GM12878 (cell line): Measurements from ENCODE around the gene WIPF1. TPM values are rescaled to one million over a fixed set of nuclear protein-coding genes. Genes with fewer than 3 reads are reported as not detected.

Experiments used
- ATAC-seq: fragments of 200-7000 bp; cut with Tn5 transposase; 3 replicates; pipeline ENCODE4 v1.9.1; 2020; ENCODE audit warnings: mild to moderate bottlenecking, moderate library complexity
- BruUV-seq: library from RNA; stranded (reverse); fragments of 400-500 nt; replicated peaks from 2 replicates; lab custom pipeline; 2021; lab: Mats Ljungman, UMichigan
- CTCF ChIA-PET: fragments of 300-600 bp; sonication (Branson Sonifier 250); formaldehyde crosslinking; extraction: SDS; loops from one replicate; lab custom pipeline; 2021; ENCODE audit warnings: inconsistent platforms; lab: Yijun Ruan, JAX
- POLR2A ChIA-PET: fragments of 350-600 bp; formaldehyde crosslinking; extraction: SDS; loops from one replicate; lab custom pipeline; 2021; ENCODE audit warnings: inconsistent platforms; lab: Charles Lee
- RAD21 ChIA-PET: fragments of 300-600 bp; sonication (Branson Sonifier 250); formaldehyde crosslinking; loops from one replicate; lab custom pipeline; 2023; ENCODE audit warnings: antibody characterized with exemption; ENCODE audit not compliant: unreplicated experiment; lab: Charles Lee
- SMC1A ChIA-PET: fragments of 300-600 bp; sonication (Branson Sonifier 250); formaldehyde crosslinking; loops from one replicate; lab custom pipeline; 2023; ENCODE audit not compliant: unreplicated experiment, uncharacterized antibody; lab: Charles Lee
- DNase-seq: peaks from one replicate; pipeline ENCODE4 v3.0.0-alpha.2; 2011; ENCODE audit warnings: low read depth, low spot score
- FAIRE-seq: peaks from 3 replicates; lab custom pipeline; 2011; peaks lifted over from hg19 to GRCh38; lab: Jason Lieb, UNC
- H2AFZ ChIP-seq: 2 replicates; pipeline ENCODE4 v1.6.0; 2011; ENCODE audit warnings: low read depth, low read length, control low read depth; ENCODE audit not compliant: control insufficient read depth
- H3K27ac ChIP-seq: 2 replicates; pipeline ENCODE4 v1.5.1; 2011; ENCODE audit warnings: control low read depth; ENCODE audit not compliant: control insufficient read depth, insufficient read depth
- H3K27me3 ChIP-seq, 2 experiments: replicated peaks in 1 of 2; 2 replicates each; pipeline versions ENCODE4 v1.6.0 to v1.6.1; 2011; ENCODE audit warnings: low read length in 1 of 2; ENCODE audit not compliant: control insufficient read depth in 2 of 2, insufficient read depth in 2 of 2
- H3K36me3 ChIP-seq, 2 experiments: 2 replicates each; pipeline ENCODE4 v1.5.1; 2011; ENCODE audit warnings: low read length in 1 of 2; ENCODE audit not compliant: control insufficient read depth in 2 of 2, insufficient read depth in 2 of 2
- H3K4me1 ChIP-seq: 2 replicates; pipeline ENCODE4 v1.6.1; 2011; ENCODE audit warnings: mild to moderate bottlenecking, low read length, moderate library complexity, mixed read lengths; ENCODE audit not compliant: control insufficient read depth, insufficient read depth
- H3K4me2 ChIP-seq: 2 replicates; pipeline ENCODE4 v1.6.0; 2011; ENCODE audit warnings: control low read depth; ENCODE audit not compliant: control insufficient read depth, insufficient read depth
- H3K4me3 ChIP-seq: fragments of 200-600 bp; sonication (generic); 2 replicates; pipeline ENCODE4 v1.5.1; 2016
- H3K79me2 ChIP-seq: 2 replicates; pipeline ENCODE4 v1.6.0; 2011; ENCODE audit warnings: low read length; ENCODE audit not compliant: control insufficient read depth, insufficient read depth
- H3K9ac ChIP-seq: 2 replicates; pipeline ENCODE4 v1.8.0; 2011; ENCODE audit warnings: low read length, control low read depth, mixed read lengths; ENCODE audit not compliant: control insufficient read depth, insufficient read depth
- H3K9me3 ChIP-seq: replicated peaks from 3 replicates; pipeline ENCODE4 v1.5.1; 2011; ENCODE audit warnings: mild to moderate bottlenecking, low read length; ENCODE audit not compliant: control insufficient read depth, insufficient read depth
- H4K20me1 ChIP-seq: 2 replicates; pipeline ENCODE4 v1.6.0; 2011; ENCODE audit not compliant: control insufficient read depth, insufficient read depth
- BHLHE40 ChIP-seq, 2 experiments: fragments of 450-650 bp in 1 of 2; IDR thresholded peaks; 2 replicates each; pipeline ENCODE4 v1.6.1; 2011 to 2017; ENCODE audit warnings: low read depth in 2 of 2, borderline replicate concordance in 1 of 2, improper control_type of control experiment in 1 of 2, low read length in 1 of 2, mild to moderate bottlenecking in 1 of 2
- ESRRA ChIP-seq: IDR thresholded peaks from 2 replicates; pipeline ENCODE4 v1.6.1; 2012; ENCODE audit warnings: mild to moderate bottlenecking, low read length, improper control_type of control experiment
- ETV6 ChIP-seq, 2 experiments: fragments of 450-650 bp in 1 of 2; IDR thresholded peaks in 1 of 2; conservative IDR thresholded peaks in 1 of 2; 2 replicates each; pipeline ENCODE4 v1.6.1; 2014; ENCODE audit warnings: antibody characterized with exemption in 1 of 2, borderline replicate concordance in 1 of 2, low read depth in 1 of 2, mild to moderate bottlenecking in 1 of 2, moderate library complexity in 1 of 2
- LARP7 ChIP-seq: fragments of 450-650 bp; IDR thresholded peaks from 2 replicates; pipeline ENCODE4 v1.6.1; 2017; ENCODE audit warnings: mild to moderate bottlenecking
- MYC ChIP-seq: IDR thresholded peaks from 2 replicates; pipeline ENCODE4 v1.6.1; 2011; ENCODE audit warnings: mild to moderate bottlenecking, low read length, moderate library complexity, inconsistent platforms; ENCODE audit not compliant: insufficient read depth, insufficient replicate concordance, insufficient read length, severe bottlenecking
- NRF1 ChIP-seq: conservative IDR thresholded peaks from 2 replicates; pipeline ENCODE4 v1.6.1; 2011; ENCODE audit warnings: mild to moderate bottlenecking, low read depth, low read length, improper control_type of control experiment
- RAD21 ChIP-seq: IDR thresholded peaks from 2 replicates; pipeline ENCODE4 v1.6.1; 2011; ENCODE audit warnings: mild to moderate bottlenecking, low read depth, low read length, moderate library complexity; ENCODE audit not compliant: insufficient read depth
- RUNX3 ChIP-seq: IDR thresholded peaks from 2 replicates; pipeline ENCODE4 v1.6.1; 2012; ENCODE audit warnings: low read length, inconsistent platforms
- SMC3 ChIP-seq: IDR thresholded peaks from 2 replicates; pipeline ENCODE4 v1.6.1; 2011; ENCODE audit warnings: low read length, improper control_type of control experiment, borderline replicate concordance
- YY1 ChIP-seq: IDR thresholded peaks from 2 replicates; pipeline ENCODE4 v1.6.1; 2011; ENCODE audit warnings: low read depth, mild to moderate bottlenecking, low read length
- ZNF274 ChIP-seq: IDR thresholded peaks from one replicate; pipeline ENCODE4 v1.8.0; 2011; ENCODE audit not compliant: insufficient read length, insufficient read depth
- whole genome bisulfite sequencing: methylation state at CpG from one replicate; pipeline ENCODE4 v1.1.6; 2016; ENCODE audit warnings: low lambda C conversion rate; ENCODE audit not compliant: insufficient replicate concordance, insufficient coverage; ENCODE audit errors: missing lambda C conversion rate; 5-methylcytosine and 5-hydroxymethylcytosine counted together
- in situ Hi-C: fragments of 300-500 bp; cut with MboI; formaldehyde crosslinking; loops from 9 replicates; pipeline ENCODE4 v1.14.3; 2018; ENCODE audit warnings: mixed read lengths
- intact Hi-C: fragments of 100-400 bp; cut with micrococcal nuclease; formaldehyde crosslinking; loops from one replicate; pipeline ENCODE4 v1.14.2; 2022; ENCODE audit not compliant: unreplicated experiment
- polyA plus RNA-seq, 11 experiments: library from polyadenylated mRNA; depleted of rRNA in 4 of 11; unstranded in 6 of 11; stranded (reverse) in 5 of 11; fragments of >200 nt; fragmentation: Nextera tagmentation in 4 of 11; fragmentation: Illumina TruSeq in 1 of 11; extraction: Ambion mirVana in 4 of 11; extraction: Trizol in 1 of 11; gene quantifications; 1 replicate in 1 of 11; 2 replicates in 10 of 11; pipeline versions ENCODE4 v1.2.1 to v1.2.3, GENCODE V29; 2011 to 2016; ENCODE audit warnings: inconsistent platforms in 2 of 11, missing spikeins in 2 of 11, low read depth in 1 of 11
- total RNA-seq, 4 experiments: library from RNA; depleted of rRNA in 3 of 4; stranded (reverse); fragments of >200 nt in 3 of 4; fragmentation: Illumina TruSeq in 1 of 4; extraction: Trizol in 1 of 4; gene quantifications; 2 replicates each; pipeline versions ENCODE4 v1.2.1 to v1.2.3, GENCODE V29; 2013 to 2021
- TF ChIP-seq, protein P1 (sequence below): fragments of 450-650 bp; IDR thresholded peaks from 2 replicates; pipeline ENCODE4 v1.6.1; 2017; ENCODE audit warnings: mild to moderate bottlenecking, low read depth, inconsistent platforms; ENCODE audit not compliant: poor library complexity, severe bottlenecking
- TF ChIP-seq, protein P2 (sequence below), 3 experiments: IDR thresholded peaks in 2 of 3; conservative IDR thresholded peaks in 1 of 3; 2 replicates each; pipeline ENCODE4 v1.5.1; 2011; ENCODE audit warnings: low read depth in 3 of 3, low read length in 3 of 3, mild to moderate bottlenecking in 3 of 3, control low read depth in 2 of 3, moderate library complexity in 2 of 3, inconsistent platforms in 1 of 3, mixed read lengths in 1 of 3; ENCODE audit not compliant: control insufficient read depth in 2 of 3, insufficient read depth in 1 of 3; ENCODE audit errors: extremely low read depth in 1 of 3

WIPF1 gene
- total and polyA plus RNA-seq, 10 of the 15 experiments (the other 5 are each of a cell fraction or from before 2014, with no cell fraction given): 23.1 to 188 (median 68.9) TPM

DNA sequence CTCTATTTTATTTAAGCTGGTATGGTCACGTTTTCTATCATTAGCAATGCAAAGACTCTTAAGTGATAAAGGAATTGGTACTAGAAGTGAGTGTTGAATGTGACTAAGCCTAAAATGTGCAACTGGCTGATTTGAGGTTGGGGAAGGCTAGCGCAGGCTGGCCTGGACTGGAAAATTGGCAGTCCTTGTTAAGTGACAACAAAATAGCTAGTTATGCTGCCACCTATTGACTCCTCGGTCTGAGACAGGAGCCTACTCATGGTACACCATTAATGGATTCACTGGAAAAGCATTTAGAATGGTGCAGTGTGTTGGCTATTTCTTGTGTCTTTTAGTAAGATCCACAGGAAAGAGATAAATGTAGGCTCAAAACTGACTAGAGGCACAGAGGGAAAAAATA lies 5.7 kb upstream of the WIPF1 start:
- no peaks in the 10 kb centered on the region for H3K27me3 ChIP-seq
- 1% methylated on average over 3 of the region's 3 CpGs for WGBS
- CTCF ChIA-PET: interaction anchor here (0.6 to 31.2 kb wide), 29 partner anchors 9 to 142 kb away, joined by 3 to 534 read pairs (median 4); no protein-coding TSS in a partner anchor
- no TSS peak for BruUV-seq
- POLR2A ChIA-PET: interaction anchor here (0.9 to 2.4 kb wide), 3 partner anchors 9 to 23 kb away, joined by 4 to 12 read pairs (median 5); no protein-coding TSS in a partner anchor
- ATAC-seq: peak; percentile 48
- SMC1A ChIA-PET: interaction anchor here (1.0 to 31.8 kb wide), 14 partner anchors 4 to 141 kb away, joined by 3 to 537 read pairs (median 8); partner anchors contain the start of gene WIPF1
- RAD21 ChIA-PET: interaction anchor here (0.5 to 19.4 kb wide), 16 partner anchors 7 to 479 kb away, joined by 3 to 294 read pairs (median 4); partner anchors contain the start of genes GPR155 and WIPF1
- DNase-seq: no peak
- TF ChIP-seq RUNX3 (peak; percentile 30; the same call in 1 of the 2 replicates), LARP7 (peak; percentile 17; the same call in 1 of the 2 replicates), RAD21 (peak; percentile 68), NRF1 (no peak), ZNF274 (no peak), ETV6 (conservative IDR thresholded peaks at IDR 0.05 in 1 of 2, IDR thresholded peaks at IDR 0.05 in 1 of 2; ENCODE audit: borderline replicate concordance in 1 of 2, low read depth in 1 of 2) (0 out of 4 replicates have a peak, but pooled peaks of 1 of the 2 experiments have one; percentile 28), MYC (no peak), YY1 (peak; percentile 66), SMC3 (peak; percentile 65; the same call in 1 of the 2 replicates), BHLHE40 (IDR thresholded peaks at IDR 0.05; ENCODE audit: borderline replicate concordance in 1 of 2, low read depth in 2 of 2, low read length in 1 of 2) (peak in 1 of 2 experiments; percentile 10; a peak in 1 of 4 replicates), ESRRA (no peak)
- TF ChIP-seq, protein P1, sequence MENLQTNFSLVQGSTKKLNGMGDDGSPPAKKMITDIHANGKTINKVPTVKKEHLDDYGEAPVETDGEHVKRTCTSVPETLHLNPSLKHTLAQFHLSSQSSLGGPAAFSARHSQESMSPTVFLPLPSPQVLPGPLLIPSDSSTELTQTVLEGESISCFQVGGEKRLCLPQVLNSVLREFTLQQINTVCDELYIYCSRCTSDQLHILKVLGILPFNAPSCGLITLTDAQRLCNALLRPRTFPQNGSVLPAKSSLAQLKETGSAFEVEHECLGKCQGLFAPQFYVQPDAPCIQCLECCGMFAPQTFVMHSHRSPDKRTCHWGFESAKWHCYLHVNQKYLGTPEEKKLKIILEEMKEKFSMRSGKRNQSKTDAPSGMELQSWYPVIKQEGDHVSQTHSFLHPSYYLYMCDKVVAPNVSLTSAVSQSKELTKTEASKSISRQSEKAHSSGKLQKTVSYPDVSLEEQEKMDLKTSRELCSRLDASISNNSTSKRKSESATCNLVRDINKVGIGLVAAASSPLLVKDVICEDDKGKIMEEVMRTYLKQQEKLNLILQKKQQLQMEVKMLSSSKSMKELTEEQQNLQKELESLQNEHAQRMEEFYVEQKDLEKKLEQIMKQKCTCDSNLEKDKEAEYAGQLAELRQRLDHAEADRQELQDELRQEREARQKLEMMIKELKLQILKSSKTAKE: peak; percentile 39
- TF ChIP-seq, protein P2, sequence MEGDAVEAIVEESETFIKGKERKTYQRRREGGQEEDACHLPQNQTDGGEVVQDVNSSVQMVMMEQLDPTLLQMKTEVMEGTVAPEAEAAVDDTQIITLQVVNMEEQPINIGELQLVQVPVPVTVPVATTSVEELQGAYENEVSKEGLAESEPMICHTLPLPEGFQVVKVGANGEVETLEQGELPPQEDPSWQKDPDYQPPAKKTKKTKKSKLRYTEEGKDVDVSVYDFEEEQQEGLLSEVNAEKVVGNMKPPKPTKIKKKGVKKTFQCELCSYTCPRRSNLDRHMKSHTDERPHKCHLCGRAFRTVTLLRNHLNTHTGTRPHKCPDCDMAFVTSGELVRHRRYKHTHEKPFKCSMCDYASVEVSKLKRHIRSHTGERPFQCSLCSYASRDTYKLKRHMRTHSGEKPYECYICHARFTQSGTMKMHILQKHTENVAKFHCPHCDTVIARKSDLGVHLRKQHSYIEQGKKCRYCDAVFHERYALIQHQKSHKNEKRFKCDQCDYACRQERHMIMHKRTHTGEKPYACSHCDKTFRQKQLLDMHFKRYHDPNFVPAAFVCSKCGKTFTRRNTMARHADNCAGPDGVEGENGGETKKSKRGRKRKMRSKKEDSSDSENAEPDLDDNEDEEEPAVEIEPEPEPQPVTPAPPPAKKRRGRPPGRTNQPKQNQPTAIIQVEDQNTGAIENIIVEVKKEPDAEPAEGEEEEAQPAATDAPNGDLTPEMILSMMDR (IDR thresholded peaks at IDR 0.05 in 2 of 3, conservative IDR thresholded peaks at IDR 0.05 in 1 of 3; ENCODE audit: control insufficient read depth in 2 of 3, extremely low read depth in 1 of 3, insufficient read depth in 1 of 3, low read depth in 3 of 3, low read length in 3 of 3): peak; percentile 66 to 76 (median 70)
- no peaks in the 10 kb centered on the region for H4K20me1 ChIP-seq
- no peak overlapping the region for H3K9ac ChIP-seq
- intact Hi-C loops (loop anchor here (1.0 to 2.0 kb wide), 2 partner anchors 25 to 140 kb away; no protein-coding TSS in a partner anchor), in situ Hi-C loops (no loop called here)
- no peaks in the 10 kb centered on the region for H3K36me3 ChIP-seq
- no peak overlapping the region for H2AFZ ChIP-seq
- H3K4me2 ChIP-seq: no peak overlapping the region
- peaks cover 29% of the 10 kb centered on the region for H3K79me2 ChIP-seq
- peaks cover 4% of the 10 kb centered on the region; the same call in 2 of the 3 replicates for H3K9me3 ChIP-seq
- H3K4me1 ChIP-seq: peaks cover 44% of the 10 kb centered on the region
- peak; percentile 91 for FAIRE-seq
- no peak overlapping the region for H3K4me3 ChIP-seq
- no peak overlapping the region for H3K27ac ChIP-seq
